Natural killer cell (primary cell): ENCODE data around the gene IL1B. TPM values are rescaled to one million over a fixed set of nuclear protein-coding genes. Genes with fewer than 3 reads are reported as not detected.
"Not testable (repeated sequence)": the region's sequence is repeated elsewhere in the genome, so short reads cannot be mapped to it uniquely, and the experiment has no call there.

ENCODE experiments used
- ATAC-seq, 3 donors: fragments of 150-1000 bp in 2 of 3; fragments of 200-7000 bp in 1 of 3; cut with Tn5 transposase; 1 replicate in 1 of 3; 2 replicates in 2 of 3; pipeline ENCODE4 v1.10.0; 2021; ENCODE audit warnings: mild to moderate bottlenecking in 2 of 3, moderate library complexity in 2 of 3
- DNase-seq, 2 donors: peaks; one replicate each; pipeline versions ENCODE4 v3.0.0 to v3.0.0-alpha.2; 2013 to 2021; ENCODE audit warnings: mixed read lengths in 1 of 2
- H3K27ac ChIP-seq: one replicate; pipeline ENCODE4 v1.5.1; 2013; ENCODE audit warnings: mild to moderate bottlenecking, low read length
- H3K27me3 ChIP-seq: one replicate; pipeline ENCODE4 v1.6.1; 2013; ENCODE audit warnings: low read length; ENCODE audit not compliant: control insufficient read depth, insufficient read depth
- H3K36me3 ChIP-seq: one replicate; pipeline ENCODE4 v1.6.1; 2013; ENCODE audit warnings: low read length; ENCODE audit not compliant: control insufficient read depth, insufficient read depth
- H3K4me1 ChIP-seq: one replicate; pipeline ENCODE4 v1.6.1; 2013; ENCODE audit warnings: low read length; ENCODE audit not compliant: control insufficient read depth, insufficient read depth
- H3K4me3 ChIP-seq: one replicate; pipeline ENCODE4 v1.5.1; 2013; ENCODE audit warnings: low read length
- H3K9me3 ChIP-seq: one replicate; pipeline ENCODE4 v1.6.1; 2013; ENCODE audit warnings: low read length; ENCODE audit not compliant: control insufficient read depth, insufficient read depth
- H3K27ac Mint-ChIP-seq, 2 donors: one replicate each; pipeline ENCODE4 v1.8.0; 2022; ENCODE audit warnings: mild to moderate bottlenecking in 2 of 2, mixed read lengths in 2 of 2, moderate library complexity in 1 of 2
- H3K27me3 Mint-ChIP-seq, 2 donors: one replicate each; pipeline ENCODE4 v1.8.0; 2022; ENCODE audit warnings: low read depth in 2 of 2, mixed read lengths in 2 of 2
- H3K36me3 Mint-ChIP-seq: one replicate; pipeline ENCODE4 v1.8.0; 2022; ENCODE audit warnings: mixed read lengths
- H3K4me1 Mint-ChIP-seq, 2 donors: one replicate each; pipeline ENCODE4 v1.8.0; 2022; ENCODE audit warnings: mixed read lengths in 2 of 2
- H3K4me3 Mint-ChIP-seq: one replicate; pipeline ENCODE4 v1.8.0; 2022; ENCODE audit warnings: mild to moderate bottlenecking, moderate library complexity, mixed read lengths
- H3K9me3 Mint-ChIP-seq, 2 donors: one replicate each; pipeline ENCODE4 v1.8.0; 2022; ENCODE audit warnings: mixed read lengths in 2 of 2
- CTCF ChIP-seq: fragments of 200-600 bp; IDR thresholded peaks from one replicate; pipeline ENCODE4 v1.8.0; 2022; ENCODE audit warnings: antibody characterized with exemption
- WGBS: methylation state at CpG from one replicate; pipeline ENCODE4 v1.1.7; 2013; ENCODE audit warnings: missing lambda C conversion rate; ENCODE audit not compliant: insufficient coverage; 5-methylcytosine and 5-hydroxymethylcytosine counted together
- intact Hi-C: fragments of 100-400 bp; cut with micrococcal nuclease; formaldehyde crosslinking; loops from one replicate; pipeline ENCODE4 v1.14.2; 2022
- total RNA-seq, 4 donors: library from RNA; stranded (reverse); fragments of 120-200 nt in 1 of 4; gene quantifications; one replicate each; pipeline versions ENCODE4 v1.2.3 to v1.2.4, GENCODE V29; 2013 to 2022

The IL1B gene
- total RNA-seq, 3 donors from 2014 or later (not counting 1 experiment from before 2014, with no cell fraction given), result 92.6 to 250 (median 110) TPM

GRCh38 chr2:112866128-112866835 is 29.7 kb upstream of the IL1B start:
- H3K27me3 Mint-ChIP-seq, result no peaks in the 10 kb centered on the region
- no peak for ATAC-seq
- Histone ChIP-seq H3K9me3 (no peaks in the 10 kb centered on the region), H3K27ac (no peak overlapping the region), H3K4me3 (no peak overlapping the region), H3K27me3 (no peaks in the 10 kb centered on the region), H3K36me3 (no peaks in the 10 kb centered on the region), H3K4me1 (no peaks in the 10 kb centered on the region)
- no peak overlapping the region for H3K4me3 Mint-ChIP-seq
- H3K9me3 Mint-ChIP-seq, result no peaks in the 10 kb centered on the region
- peaks cover 17 to 19% of the 10 kb centered on the region in 2 donors for H3K4me1 Mint-ChIP-seq
- H3K27ac Mint-ChIP-seq, result no peak overlapping the region
- WGBS, result 88% methylated on average over 7 of the region's 8 CpGs
- no peak for DNase-seq
- intact Hi-C loops, result no loop called here
- TF ChIP-seq CTCF, result no peak
- no peaks in the 10 kb centered on the region for H3K36me3 Mint-ChIP-seq

- H3K4me1 ChIP-seq, result no peaks in the 10 kb centered on the region
- H3K27ac ChIP-seq, result no peak overlapping the region
- TF ChIP-seq CTCF, result no peak
- Mint-ChIP-seq H3K4me1 (peaks cover 11 to 12% of the 10 kb centered on the region in 2 donors), H3K4me3 (no peak overlapping the region), H3K27me3 (no peaks in the 10 kb centered on the region), H3K27ac (no peak overlapping the region), H3K9me3 (no peaks in the 10 kb centered on the region), H3K36me3 (peaks cover 4% of the 10 kb centered on the region)
- intact Hi-C loops, result no loop called here
- no peak overlapping the region for H3K4me3 ChIP-seq
- no peak for ATAC-seq
- H3K9me3 ChIP-seq, result no peaks in the 10 kb centered on the region
- H3K36me3 ChIP-seq, result no peaks in the 10 kb centered on the region
- H3K27me3 ChIP-seq, result no peaks in the 10 kb centered on the region
- no peak for DNase-seq
- 79% methylated on average over 1 of the region's 1 CpG for WGBS
Observed at GRCh38 chr2:112864072-112864471, 27.5 kb upstream of the IL1B start.

- intact Hi-C loops, H3K27ac ChIP-seq, H3K36me3 Mint-ChIP-seq, H3K4me1 Mint-ChIP-seq, H3K4me1 ChIP-seq, H3K9me3 Mint-ChIP-seq, H3K4me3 Mint-ChIP-seq, H3K27ac Mint-ChIP-seq, H3K27me3 Mint-ChIP-seq, DNase-seq, ATAC-seq, H3K9me3 ChIP-seq, H3K36me3 ChIP-seq, H3K27me3 ChIP-seq, H3K4me3 ChIP-seq: not testable (repeated sequence)
- 100% methylated on average over 1 of the region's 6 CpGs for WGBS
Observed at GRCh38 chr2:112859406-112860183, 23.0 kb upstream of the IL1B start.

GRCh38 chr2:112850588-112850987 is 14.0 kb upstream of the IL1B start:
- Mint-ChIP-seq H3K27me3 (peaks cover 0 to 3% of the 10 kb centered on the region in 2 donors), H3K27ac (no peak overlapping the region), H3K36me3 (no peaks in the 10 kb centered on the region), H3K4me1 (no peaks in the 10 kb centered on the region), H3K9me3 (no peaks in the 10 kb centered on the region), H3K4me3 (no peak overlapping the region)
- Histone ChIP-seq H3K4me1 (no peaks in the 10 kb centered on the region), H3K4me3 (no peak overlapping the region), H3K27me3 (no peaks in the 10 kb centered on the region), H3K36me3 (no peaks in the 10 kb centered on the region), H3K9me3 (no peaks in the 10 kb centered on the region), H3K27ac (no peak overlapping the region)
- DNase-seq (no peak), ATAC-seq (no peak)
- 80% methylated on average over 4 of the region's 5 CpGs for WGBS
- intact Hi-C loops, result no loop called here
- TF ChIP-seq CTCF, result no peak
